ENCODE measurements around the gene OPCML.

Gene OPCML

DNA sequence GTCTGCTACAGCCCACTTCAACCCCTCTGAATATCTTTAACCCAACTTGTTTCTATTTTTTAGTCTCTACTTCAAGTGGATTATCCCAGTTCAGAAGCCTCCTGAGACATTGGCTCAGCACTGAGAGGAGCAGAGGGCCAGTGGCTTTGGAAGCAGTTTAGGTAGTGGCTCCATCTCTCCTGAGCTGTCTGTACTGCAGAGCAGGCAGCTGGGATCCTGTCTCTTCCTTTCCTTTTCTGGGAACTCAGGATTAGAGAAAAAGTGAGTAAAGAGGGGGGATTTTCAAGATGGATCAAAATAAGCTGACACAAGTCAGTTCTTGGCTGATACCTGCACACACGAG lies 512.0 kb downstream of the OPCML start:
- no peak overlapping the region for H2AFZ ChIP-seq (ENCODE audit: low read depth, low read length)
- peaks cover 13% of the 10 kb centered on the region for H3K4me1 ChIP-seq (ENCODE audit: insufficient read depth, low read length)
- H3K36me3 ChIP-seq (ENCODE audit: insufficient read depth, low read length): no peaks in the 10 kb centered on the region

DNA sequence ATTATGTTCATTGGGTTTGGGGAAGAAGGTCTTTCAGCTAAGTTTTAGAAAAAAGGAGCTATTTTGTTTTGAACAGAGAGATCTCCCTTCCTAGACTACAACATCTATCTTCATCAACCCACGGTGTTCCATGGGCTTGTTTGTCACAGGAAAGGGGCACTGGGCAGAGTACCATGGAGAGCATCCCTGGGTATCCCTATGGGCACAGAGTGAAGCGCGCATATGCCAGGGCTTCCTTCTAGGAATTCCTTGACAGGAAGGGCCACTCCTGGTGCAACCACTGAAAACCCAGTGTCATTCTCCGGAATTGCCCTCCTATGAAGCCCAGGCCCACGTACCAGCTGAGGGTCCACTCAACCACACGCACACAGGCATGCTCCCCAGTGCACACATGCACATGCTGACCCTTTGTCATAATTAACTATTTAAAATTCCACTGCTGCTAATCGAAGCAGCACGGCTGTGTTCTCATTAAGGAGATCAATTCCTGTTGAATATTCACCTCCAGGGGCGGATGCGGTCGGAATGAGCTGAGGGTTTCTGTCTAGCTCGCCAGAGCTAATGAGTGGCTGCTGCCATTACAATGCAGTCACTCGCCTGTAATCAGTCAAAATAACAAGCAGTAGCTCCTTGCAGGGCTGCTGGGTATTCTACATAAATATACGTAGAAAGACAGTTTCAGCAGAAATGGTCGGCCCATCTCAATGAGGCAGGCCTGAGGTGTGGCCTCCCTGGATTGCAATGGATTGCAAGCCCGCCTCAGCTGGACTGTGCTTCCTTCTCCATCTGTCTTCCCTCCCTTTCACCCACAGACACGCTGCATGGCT lies 512.5 kb downstream of the OPCML start:
- no peaks in the 10 kb centered on the region for H3K36me3 ChIP-seq (ENCODE audit: insufficient read depth, low read length)
- no peak overlapping the region for H3K4me3 ChIP-seq (ENCODE audit: low read length)
- H2AFZ ChIP-seq (ENCODE audit: low read depth, low read length): no peak overlapping the region
- no peaks in the 10 kb centered on the region for H3K27me3 ChIP-seq (ENCODE audit: insufficient read depth, low read length)
- peaks cover 13% of the 10 kb centered on the region for H3K4me1 ChIP-seq (ENCODE audit: insufficient read depth, low read length)
- H3K9me3 ChIP-seq (ENCODE audit: low read length): no peaks in the 10 kb centered on the region

More for the DNA sequence above, 512.0 kb downstream of the OPCML start:
- H3K4me3 ChIP-seq (ENCODE audit: low read length): no peak overlapping the region
- no peaks in the 10 kb centered on the region for H3K9me3 ChIP-seq (ENCODE audit: low read length)
- H3K27me3 ChIP-seq (ENCODE audit: insufficient read depth, low read length): no peaks in the 10 kb centered on the region

DNA sequence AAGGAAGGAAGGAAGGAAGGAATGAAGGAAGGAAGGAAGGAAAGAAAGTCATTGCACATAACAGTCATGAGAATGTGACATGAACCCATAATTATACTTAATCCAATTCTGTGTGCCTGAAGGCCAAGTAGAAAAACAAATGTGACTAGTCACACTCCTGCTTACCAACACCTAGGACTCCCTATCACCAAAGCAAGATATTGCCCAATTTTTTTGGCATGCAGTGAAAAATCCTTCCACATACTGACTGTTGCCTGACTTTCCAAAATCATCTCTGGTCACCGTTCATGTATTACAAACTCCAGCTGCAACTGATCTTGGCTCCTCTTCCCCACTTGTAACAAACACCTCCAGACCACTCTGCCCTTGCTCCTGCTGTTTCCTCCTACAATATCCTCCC lies 516.8 kb downstream of the OPCML start:
- Histone ChIP-seq H3K4me1 (ENCODE audit: insufficient read depth, low read length) (peaks cover 13% of the 10 kb centered on the region), H3K4me3 (ENCODE audit: low read length) (no peak overlapping the region), H3K27me3 (ENCODE audit: insufficient read depth, low read length) (no peaks in the 10 kb centered on the region), H3K9me3 (ENCODE audit: low read length) (no peaks in the 10 kb centered on the region), H2AFZ (ENCODE audit: low read depth, low read length) (no peak overlapping the region), H3K36me3 (ENCODE audit: insufficient read depth, low read length) (no peaks in the 10 kb centered on the region)

DNA sequence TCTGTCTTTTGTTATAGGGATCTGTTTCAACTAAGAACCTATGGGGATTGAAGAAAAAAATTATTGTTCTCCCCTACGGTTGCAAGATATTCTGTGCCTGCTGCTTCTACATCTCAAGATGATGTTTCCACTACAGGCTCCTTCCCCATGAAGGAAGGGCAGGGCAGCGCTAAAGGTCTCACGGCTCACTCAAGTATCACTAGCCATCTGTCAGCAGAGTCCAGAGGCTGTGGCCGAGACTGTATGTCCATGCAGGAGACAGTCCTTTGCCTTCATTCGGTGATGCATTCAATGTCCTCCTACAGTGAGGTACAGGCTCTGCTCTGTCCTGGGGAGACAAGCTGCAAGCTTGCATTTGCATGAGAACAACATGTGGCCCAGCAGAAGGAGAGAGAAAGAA lies 518.0 kb downstream of the OPCML start:
- Histone ChIP-seq H3K4me3 (ENCODE audit: low read length) (no peak overlapping the region), H3K4me1 (ENCODE audit: insufficient read depth, low read length) (peaks cover 13% of the 10 kb centered on the region), H3K36me3 (ENCODE audit: insufficient read depth, low read length) (no peaks in the 10 kb centered on the region), H3K27me3 (ENCODE audit: insufficient read depth, low read length) (peaks cover 2% of the 10 kb centered on the region), H2AFZ (ENCODE audit: low read depth, low read length) (no peak overlapping the region), H3K9me3 (ENCODE audit: low read length) (no peaks in the 10 kb centered on the region)

DNA sequence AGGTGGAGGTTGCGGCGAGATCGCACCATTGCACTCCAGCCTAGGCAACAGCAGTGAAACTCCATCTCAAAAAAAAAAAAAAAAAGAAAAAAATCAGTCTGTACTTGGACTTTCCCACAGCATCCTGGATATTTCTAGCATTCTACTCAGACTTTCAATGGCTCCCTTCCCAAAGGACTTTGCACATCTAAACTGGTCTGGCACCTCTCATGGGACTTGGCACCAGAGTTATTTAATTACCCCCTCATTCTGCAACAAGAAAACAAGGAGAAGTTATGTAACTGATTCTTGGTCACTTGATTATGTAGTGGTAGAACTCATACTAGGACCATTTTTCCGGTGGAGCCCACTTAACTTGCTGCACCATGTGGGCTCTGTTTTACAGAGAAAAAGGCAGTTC lies 519.5 kb downstream of the OPCML start:
- no peaks in the 10 kb centered on the region for H3K9me3 ChIP-seq (ENCODE audit: low read length)
- peaks cover 4% of the 10 kb centered on the region for H3K27me3 ChIP-seq (ENCODE audit: insufficient read depth, low read length)
- H3K4me3 ChIP-seq (ENCODE audit: low read length): no peak overlapping the region
- no peaks in the 10 kb centered on the region for H3K4me1 ChIP-seq (ENCODE audit: insufficient read depth, low read length)
- H3K36me3 ChIP-seq (ENCODE audit: insufficient read depth, low read length): no peaks in the 10 kb centered on the region
- H2AFZ ChIP-seq (ENCODE audit: low read depth, low read length): no peak overlapping the region

DNA sequence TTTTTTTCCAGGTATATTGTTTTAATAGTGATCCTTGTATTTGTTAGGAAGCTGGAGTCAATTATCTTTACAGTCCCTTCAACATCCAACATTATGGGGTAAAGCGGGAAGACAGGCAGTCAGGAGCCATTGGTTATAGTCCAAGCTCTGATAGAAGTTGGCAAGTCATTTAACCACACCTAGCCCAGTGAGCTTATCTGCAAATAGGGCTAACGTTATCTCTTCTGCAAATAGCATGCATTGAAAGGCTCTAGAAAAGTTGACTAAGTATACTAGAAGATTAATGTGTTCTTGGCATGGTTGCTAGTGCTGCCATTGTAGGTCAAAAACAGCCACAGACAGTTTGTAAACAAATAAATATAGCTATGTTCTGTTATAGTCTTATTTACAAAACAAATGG lies 520.7 kb downstream of the OPCML start:
- H3K4me1 ChIP-seq (ENCODE audit: insufficient read depth, low read length): no peaks in the 10 kb centered on the region
- no peaks in the 10 kb centered on the region for H3K36me3 ChIP-seq (ENCODE audit: insufficient read depth, low read length)
- no peak overlapping the region for H3K4me3 ChIP-seq (ENCODE audit: low read length)
- H3K9me3 ChIP-seq (ENCODE audit: low read length): no peaks in the 10 kb centered on the region
- no peak overlapping the region for H2AFZ ChIP-seq (ENCODE audit: low read depth, low read length)
- peaks cover 4% of the 10 kb centered on the region for H3K27me3 ChIP-seq (ENCODE audit: insufficient read depth, low read length)

DNA sequence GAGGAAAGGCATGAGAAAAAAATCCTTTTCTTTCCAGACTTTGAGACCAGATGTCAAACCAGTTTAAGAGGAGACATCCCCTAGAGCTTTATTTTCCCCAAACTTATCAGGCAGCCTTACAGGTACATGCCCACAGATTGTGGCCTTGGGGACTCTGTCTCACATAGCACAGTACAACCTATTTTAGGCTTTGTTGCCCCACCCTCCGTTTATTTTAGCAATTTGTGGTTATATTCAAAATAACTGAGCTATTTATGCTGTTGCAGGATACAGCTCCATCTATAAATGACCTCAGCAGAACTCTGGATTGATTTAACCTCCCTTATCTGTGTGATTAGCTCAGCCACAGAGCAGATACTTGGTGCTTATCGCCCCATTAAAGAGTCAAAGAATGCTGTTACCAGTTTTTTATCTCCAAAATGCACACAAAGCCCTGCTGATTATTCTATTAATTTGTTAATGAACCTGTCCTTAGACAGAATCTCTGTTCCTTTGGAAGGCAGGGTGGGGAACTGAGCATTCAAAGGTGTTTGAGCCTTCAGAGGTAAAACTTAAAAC lies 525.2 kb downstream of the OPCML start:
- Histone ChIP-seq H3K36me3 (ENCODE audit: insufficient read depth, low read length) (no peaks in the 10 kb centered on the region), H3K4me1 (ENCODE audit: insufficient read depth, low read length) (no peaks in the 10 kb centered on the region), H3K9me3 (ENCODE audit: low read length) (peaks cover 2% of the 10 kb centered on the region), H3K27me3 (ENCODE audit: insufficient read depth, low read length) (peaks cover 4% of the 10 kb centered on the region), H2AFZ (ENCODE audit: low read depth, low read length) (no peak overlapping the region), H3K4me3 (ENCODE audit: low read length) (no peak overlapping the region)

DNA sequence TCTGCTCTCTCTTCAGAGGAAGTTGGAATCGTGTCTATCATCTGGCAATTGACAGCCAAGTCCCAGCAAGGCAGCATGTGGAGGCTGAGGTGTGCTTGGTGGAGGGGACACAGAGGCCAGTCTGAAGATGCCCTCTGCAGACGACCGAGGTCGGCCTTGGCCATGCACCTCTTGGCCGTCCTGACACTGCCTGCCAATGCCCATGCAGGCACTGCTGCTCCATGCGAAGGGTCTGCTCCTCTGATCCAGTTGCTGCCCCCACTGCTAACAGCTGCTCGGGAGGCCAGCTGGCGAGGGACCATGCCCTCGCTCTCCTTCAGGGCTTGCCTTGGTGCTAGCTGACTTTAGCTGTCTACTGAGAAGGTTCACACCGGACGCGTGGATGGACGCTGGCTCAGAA lies 527.9 kb downstream of the OPCML start:
- no peak overlapping the region for H2AFZ ChIP-seq (ENCODE audit: low read depth, low read length)
- no peaks in the 10 kb centered on the region for H3K36me3 ChIP-seq (ENCODE audit: insufficient read depth, low read length)
- H3K4me3 ChIP-seq (ENCODE audit: low read length): no peak overlapping the region
- no peaks in the 10 kb centered on the region for H3K4me1 ChIP-seq (ENCODE audit: insufficient read depth, low read length)
- peaks cover 2% of the 10 kb centered on the region for H3K9me3 ChIP-seq (ENCODE audit: low read length)
- H3K27me3 ChIP-seq (ENCODE audit: insufficient read depth, low read length): peaks cover 2% of the 10 kb centered on the region

DNA sequence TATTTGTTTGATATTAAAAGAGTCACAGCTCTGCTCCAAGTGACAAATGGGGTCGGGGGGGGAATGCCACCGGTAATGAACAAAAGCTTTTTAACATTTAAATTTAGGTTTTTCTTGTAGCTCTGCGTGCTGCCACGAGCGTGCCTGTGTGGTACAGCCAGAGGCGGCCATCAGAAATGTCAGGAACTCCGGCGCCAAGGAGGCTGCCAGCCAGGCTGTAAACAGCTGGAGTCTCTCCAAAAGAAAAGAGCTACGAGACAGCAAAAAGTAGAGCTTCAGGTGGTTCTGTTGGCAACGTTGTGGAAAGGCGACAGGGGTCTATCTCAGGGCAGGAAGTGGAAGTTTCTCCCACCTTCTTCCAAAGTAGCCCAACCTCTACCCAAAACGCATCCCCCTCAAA lies 532.8 kb downstream of the OPCML start:
- Histone ChIP-seq H3K36me3 (ENCODE audit: insufficient read depth, low read length) (no peaks in the 10 kb centered on the region), H3K9me3 (ENCODE audit: low read length) (no peaks in the 10 kb centered on the region), H3K4me3 (ENCODE audit: low read length) (no peak overlapping the region), H3K4me1 (ENCODE audit: insufficient read depth, low read length) (no peaks in the 10 kb centered on the region), H3K27me3 (ENCODE audit: insufficient read depth, low read length) (no peaks in the 10 kb centered on the region), H2AFZ (ENCODE audit: low read depth, low read length) (no peak overlapping the region)

DNA sequence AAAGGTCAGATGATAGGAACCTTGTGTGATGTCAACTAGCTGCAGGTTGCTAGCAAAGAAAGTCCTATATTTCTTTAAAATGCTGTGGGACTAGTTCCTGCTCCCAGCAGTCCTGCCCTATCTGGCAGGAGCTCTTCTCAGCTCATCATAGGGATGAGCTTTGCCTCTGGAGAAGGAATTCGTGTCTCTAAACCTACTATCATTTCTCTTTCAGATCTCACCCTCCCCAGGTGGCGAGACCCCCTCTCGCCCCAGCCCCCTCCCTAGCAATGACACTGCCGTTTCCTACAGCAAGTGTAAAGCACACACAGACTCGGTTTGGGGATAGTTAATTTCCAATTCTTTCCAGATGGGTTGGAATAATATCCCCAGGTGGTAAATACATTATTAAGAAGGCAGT lies 533.3 kb downstream of the OPCML start:
- H3K36me3 ChIP-seq (ENCODE audit: insufficient read depth, low read length): no peaks in the 10 kb centered on the region
- H2AFZ ChIP-seq (ENCODE audit: low read depth, low read length): no peak overlapping the region
- no peak overlapping the region for H3K4me3 ChIP-seq (ENCODE audit: low read length)
- no peaks in the 10 kb centered on the region for H3K9me3 ChIP-seq (ENCODE audit: low read length)
- no peaks in the 10 kb centered on the region for H3K4me1 ChIP-seq (ENCODE audit: insufficient read depth, low read length)
- H3K27me3 ChIP-seq (ENCODE audit: insufficient read depth, low read length): no peaks in the 10 kb centered on the region

DNA sequence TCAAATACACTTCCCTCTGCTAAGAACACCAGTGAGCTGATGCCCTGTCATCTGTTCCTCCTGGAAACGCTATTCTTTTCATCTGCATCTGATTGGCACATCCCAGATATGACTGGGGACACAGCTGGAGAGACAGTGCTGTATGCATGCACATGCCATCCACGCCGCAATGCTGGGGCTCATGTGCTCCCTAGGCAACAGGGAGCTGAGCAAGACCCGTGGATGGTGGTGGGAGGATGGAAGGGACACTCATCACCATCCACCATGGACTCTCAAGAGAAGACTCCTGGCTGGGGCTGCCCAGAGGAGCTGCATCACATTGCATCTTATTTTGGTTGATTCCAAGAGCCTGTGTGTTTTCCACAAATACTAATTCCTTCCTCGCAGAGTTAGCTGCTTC lies 534.9 kb downstream of the OPCML start:
- Histone ChIP-seq H3K27me3 (ENCODE audit: insufficient read depth, low read length) (no peaks in the 10 kb centered on the region), H2AFZ (ENCODE audit: low read depth, low read length) (no peak overlapping the region), H3K36me3 (ENCODE audit: insufficient read depth, low read length) (no peaks in the 10 kb centered on the region), H3K9me3 (ENCODE audit: low read length) (no peaks in the 10 kb centered on the region), H3K4me1 (ENCODE audit: insufficient read depth, low read length) (no peaks in the 10 kb centered on the region), H3K4me3 (ENCODE audit: low read length) (no peak overlapping the region)

DNA sequence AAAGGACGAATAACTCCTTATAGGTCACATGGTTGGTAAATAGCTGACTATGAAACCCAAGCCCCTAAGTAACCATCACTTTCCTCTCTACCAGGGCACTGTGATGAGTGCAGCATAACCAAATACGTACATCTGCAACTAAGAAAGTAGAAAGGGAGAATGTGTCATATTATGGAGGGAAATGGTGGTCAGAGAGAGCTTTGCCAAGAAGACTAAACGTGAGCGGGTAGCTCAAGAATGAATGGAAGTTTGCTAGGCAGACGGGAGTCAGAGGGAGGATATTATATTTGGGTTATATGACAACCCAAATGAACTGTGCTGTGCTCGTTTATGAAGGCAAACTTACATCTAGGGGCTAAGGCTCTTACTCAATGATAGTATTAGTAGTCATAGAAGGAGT lies 537.3 kb downstream of the OPCML start:
- Histone ChIP-seq H3K4me3 (ENCODE audit: low read length) (no peak overlapping the region), H3K36me3 (ENCODE audit: insufficient read depth, low read length) (no peaks in the 10 kb centered on the region), H3K27me3 (ENCODE audit: insufficient read depth, low read length) (no peaks in the 10 kb centered on the region), H3K4me1 (ENCODE audit: insufficient read depth, low read length) (no peaks in the 10 kb centered on the region), H2AFZ (ENCODE audit: low read depth, low read length) (no peak overlapping the region), H3K9me3 (ENCODE audit: low read length) (no peaks in the 10 kb centered on the region)

DNA sequence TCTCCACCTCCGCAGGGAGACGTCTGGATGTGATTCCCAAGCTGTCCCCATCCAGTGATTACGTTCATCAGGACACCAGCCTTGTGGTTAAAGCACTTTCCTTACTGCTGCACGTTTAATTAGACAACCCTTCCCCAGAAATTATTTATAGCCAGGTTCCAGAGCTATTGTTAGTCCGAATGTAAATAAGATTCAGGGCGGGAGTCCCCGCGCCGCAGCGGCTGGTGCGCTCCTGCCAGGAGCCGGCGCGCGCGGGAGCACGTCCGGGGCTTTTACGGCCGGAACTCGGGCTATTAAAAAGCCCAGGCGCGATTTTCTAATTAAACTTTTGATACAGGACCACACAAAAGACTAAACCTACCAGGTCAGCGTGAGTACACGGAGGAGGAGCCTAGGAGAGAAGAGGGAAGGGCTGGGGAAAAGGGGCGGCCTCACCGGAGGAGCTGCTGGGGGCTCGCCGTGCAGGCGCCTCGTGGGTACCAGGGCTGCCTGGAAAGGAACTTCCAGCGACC lies 538.3 kb downstream of the OPCML start:
- Histone ChIP-seq H3K4me1 (ENCODE audit: insufficient read depth, low read length) (no peaks in the 10 kb centered on the region), H3K27me3 (ENCODE audit: insufficient read depth, low read length) (no peaks in the 10 kb centered on the region), H2AFZ (ENCODE audit: low read depth, low read length) (no peak overlapping the region), H3K36me3 (ENCODE audit: insufficient read depth, low read length) (no peaks in the 10 kb centered on the region), H3K4me3 (ENCODE audit: low read length) (no peak overlapping the region), H3K9me3 (ENCODE audit: low read length) (no peaks in the 10 kb centered on the region)

All from neuron (in vitro differentiated cells).